HG02759 (cell line): ENCODE measurements around the gene TFR2.

Experiments used
- ATAC-seq: cut with Tn5 transposase; IDR thresholded peaks from one replicate; pipeline ENCODE4 v1.9.1; 2021; ENCODE audit warnings: mild to moderate bottlenecking, moderate library complexity; ENCODE audit not compliant: unreplicated experiment

Gene TFR2

DNA sequence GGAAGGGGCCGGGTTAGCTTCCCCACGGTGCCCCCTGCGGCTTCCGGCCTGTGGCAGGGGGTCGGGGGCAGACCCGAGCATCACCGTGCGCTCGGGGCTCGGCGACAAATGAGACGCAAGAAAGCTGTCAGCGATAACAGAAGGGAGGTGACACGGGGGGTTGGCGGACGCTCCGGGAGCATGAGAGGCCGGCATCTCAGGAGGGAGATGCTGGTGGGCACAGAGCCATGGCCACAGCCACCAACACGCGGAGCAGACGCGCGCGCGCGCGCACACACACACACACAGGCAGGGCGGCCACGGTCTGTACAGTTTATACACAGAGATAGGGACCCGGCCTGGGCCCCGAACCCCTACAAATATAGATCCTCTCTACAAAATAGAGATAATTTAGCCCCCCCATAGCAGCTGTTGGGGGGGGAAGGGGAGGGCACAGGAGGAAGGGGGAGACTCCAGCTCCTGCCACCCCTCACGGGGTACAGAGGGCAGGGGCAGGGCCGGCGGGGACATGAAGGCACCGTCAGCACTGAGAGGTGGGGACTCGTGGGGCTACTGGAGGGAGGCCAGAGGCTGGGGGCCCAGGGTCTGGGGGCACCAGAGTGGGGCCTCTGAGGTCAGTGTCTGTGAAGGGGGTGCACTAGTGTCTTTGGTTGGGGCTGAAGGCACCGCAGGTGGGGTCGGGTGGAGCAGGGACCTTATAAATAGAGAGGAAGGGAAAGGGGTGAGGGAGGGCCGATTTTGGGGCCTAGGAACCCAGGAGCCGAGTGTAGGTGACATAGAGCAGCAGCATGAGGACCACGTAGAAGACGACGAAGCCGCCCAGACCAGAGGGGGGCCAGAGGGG lies 66.8 kb downstream of the TFR2 start:
- ATAC-seq, result no peak

DNA sequence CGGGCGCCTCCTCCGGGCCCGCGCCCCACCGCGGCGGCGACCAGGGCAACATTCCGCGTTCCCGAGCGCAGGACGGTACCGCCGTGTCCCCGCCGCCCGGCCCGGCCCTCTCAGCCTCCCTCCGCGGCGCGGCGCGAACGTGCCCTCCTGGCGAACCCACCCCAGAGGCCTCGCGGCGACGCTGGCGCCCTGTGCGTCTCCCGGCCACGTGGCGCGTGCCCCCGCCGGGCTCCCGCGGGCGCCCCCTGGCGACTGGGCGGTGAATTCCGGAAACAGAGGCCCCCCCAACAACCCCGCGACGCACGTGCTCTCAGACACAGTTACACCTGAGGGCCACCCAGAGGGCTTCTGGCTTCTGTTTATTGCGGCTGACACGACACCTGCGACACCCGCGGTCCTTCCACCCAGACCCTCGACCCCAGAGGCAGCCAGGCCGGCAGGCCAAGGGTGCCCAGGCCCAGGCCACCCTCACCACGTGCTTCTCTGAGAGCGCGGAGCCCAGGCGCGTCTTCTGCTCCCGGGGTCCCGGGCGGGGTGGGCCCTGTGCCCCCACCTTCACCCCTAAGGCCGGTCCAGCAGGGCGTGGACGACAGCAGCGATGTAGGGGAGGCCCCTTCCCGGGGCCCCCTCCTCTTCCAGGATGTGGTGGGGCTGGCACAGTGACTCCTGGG lies 67.5 kb downstream of the TFR2 start, which contains the start of gene SAP25:
Gene SAP25 (minus strand): TSS at position 210 of the 671 bp plus-strand sequence. CDS start 158 bp downstream, at position 52.
- ATAC-seq, result no peak

DNA sequence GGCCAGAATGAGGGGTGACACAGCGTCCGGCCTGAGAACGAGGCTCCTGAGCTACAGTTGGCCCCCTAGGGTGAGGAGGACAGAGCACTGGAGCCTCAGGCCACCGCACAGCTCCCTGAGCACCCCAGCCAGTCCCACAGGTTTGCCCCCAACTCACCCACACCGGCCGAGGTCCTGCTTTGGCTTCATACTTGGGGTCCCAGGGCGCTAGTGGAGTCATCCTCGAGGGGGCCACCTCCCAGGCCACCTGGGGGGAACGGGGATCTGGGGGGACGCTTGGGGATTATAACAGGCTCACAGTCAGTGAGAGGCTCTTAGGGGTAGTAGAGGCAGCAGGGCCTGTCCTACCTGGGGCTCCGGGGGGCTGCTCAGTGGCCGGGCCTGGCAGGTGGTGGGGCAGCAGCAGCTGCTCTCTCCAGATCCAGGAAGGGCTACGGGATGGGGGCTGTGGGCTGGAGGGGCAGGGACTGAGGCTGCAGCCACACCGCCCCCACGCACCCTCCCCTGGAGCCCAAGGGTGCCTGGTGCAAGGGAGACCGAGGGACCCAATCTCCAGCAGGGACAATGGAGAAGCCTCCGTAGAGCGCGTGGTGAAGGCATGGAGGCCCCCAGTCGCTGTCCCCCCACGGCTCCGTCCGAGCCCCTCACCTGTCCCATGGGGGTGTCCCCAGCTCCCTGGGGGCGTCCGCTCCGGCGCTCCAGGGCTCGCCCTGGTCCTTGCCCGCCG lies 68.2 kb downstream of the TFR2 start:
- no peak for ATAC-seq

DNA sequence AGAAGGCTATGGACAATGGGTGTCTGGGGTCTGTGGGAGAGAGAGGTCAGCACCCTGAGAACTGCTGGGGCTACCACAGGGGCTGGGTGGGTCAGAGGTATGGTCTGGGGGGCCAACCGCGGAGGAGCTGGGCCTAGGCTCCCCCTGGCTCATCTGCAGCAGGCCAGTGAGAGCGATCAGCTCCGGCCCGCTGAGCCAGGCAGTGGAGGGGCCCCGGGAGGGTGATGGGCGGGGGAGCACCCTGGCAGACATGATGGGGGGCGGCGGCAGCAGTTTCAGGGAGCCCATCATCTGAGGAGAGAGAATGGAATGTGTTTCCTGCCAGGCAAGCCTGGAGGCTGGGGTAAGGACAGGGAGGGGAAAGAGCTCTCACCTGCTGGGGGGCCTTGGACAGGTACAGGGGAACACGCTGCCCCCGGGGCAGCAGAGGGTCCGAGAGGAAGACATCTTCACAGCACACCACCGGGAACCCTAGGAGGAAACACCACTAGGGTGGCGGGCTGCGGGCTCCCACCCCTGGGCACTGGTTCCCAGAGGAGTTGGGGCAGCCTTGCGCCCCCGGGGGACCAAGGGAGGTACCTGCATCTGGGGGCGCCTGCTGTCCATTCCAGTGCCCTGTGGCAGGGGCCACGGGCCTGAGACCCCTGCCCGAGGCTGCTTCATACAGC lies 68.9 kb downstream of the TFR2 start:
- no peak for ATAC-seq

DNA sequence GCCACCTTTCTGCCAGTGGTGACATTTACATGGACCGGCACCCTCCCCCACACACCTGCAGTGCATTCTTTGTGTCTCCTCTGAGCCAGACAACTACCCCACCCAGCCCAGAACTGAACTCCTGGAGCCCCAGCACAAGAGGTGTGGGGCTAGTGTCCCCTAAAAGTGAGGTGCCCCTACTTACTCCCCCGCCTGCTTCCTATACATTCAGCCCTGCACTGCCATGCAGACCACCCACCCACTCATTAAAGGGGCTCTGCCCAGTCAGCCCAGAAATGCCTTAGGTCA lies 69.6 kb downstream of the TFR2 start:
- no peak for ATAC-seq

DNA sequence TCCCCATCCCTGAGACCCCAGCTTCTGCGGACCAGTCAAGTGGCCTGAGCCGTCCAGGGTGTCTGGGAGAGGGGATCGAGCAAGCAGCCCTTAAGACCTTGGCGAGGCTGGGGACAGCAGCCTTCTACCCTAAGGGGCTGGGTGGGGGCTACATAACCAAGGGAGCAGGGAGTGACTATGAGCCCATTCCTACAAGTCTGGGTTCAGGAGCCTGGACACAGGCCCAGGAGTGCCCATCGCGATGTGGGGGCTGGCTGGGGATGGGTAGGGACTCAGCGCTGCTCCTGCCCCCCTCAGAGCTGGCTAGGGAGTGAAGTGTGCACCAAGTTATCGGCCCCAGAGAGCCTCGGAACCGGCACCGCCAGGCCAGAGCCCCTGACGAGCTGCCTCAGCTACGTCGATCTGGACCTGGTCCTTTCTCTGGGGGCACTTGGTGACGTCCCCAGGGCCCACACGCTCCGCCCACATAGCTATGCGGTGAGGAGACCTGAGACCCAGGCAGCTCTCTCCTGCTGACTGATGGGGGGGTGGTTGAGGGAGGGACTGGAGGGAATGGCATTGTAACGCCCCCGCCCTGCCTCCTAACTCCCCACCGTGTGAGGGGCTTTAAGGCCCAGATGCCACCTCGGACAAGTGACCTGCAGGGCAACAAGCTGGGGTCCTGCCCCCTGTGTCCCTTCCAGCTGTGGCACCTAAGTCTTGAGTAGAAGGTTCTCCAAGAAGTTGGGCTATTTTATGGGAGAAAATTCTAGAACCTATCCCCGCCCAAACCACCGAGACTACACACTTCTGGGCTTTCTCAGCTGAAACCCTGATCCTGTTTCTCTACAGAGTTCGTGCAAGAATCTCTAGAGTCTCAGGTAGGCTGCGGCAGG lies 70.2 kb downstream of the TFR2 start:
- no peak for ATAC-seq
